Parathyroid adenoma (tissue), 2 donors: ENCODE data around the gene MTMR3.

Experiments used
- H2AFZ ChIP-seq: fragments of 300-600 bp; sonication (generic); one replicate; pipeline ENCODE4 v1.7.0; 2017; ENCODE audit warnings: antibody characterized with exemption, mild to moderate bottlenecking
- H3K27ac ChIP-seq: fragments of 300-600 bp; sonication (generic); one replicate; pipeline ENCODE4 v1.7.0; 2017
- H3K27me3 ChIP-seq: fragments of 300-600 bp; sonication (generic); one replicate; pipeline ENCODE4 v1.7.0; 2017; ENCODE audit warnings: low read length; ENCODE audit not compliant: control insufficient read depth, insufficient read depth
- H3K36me3 ChIP-seq: fragments of 300-600 bp; sonication (generic); one replicate; pipeline ENCODE4 v1.7.0; 2017; ENCODE audit warnings: low read length; ENCODE audit not compliant: control insufficient read depth, insufficient read depth
- H3K4me1 ChIP-seq: fragments of 300-600 bp; sonication (generic); one replicate; pipeline ENCODE4 v1.7.0; 2017; ENCODE audit warnings: control low read depth
- H3K4me2 ChIP-seq: fragments of 300-600 bp; sonication (generic); one replicate; pipeline ENCODE4 v1.7.0; 2017; ENCODE audit warnings: low read length
- H3K4me3 ChIP-seq: fragments of 300-600 bp; sonication (generic); one replicate; pipeline ENCODE4 v1.7.0; 2017; ENCODE audit warnings: low read depth, low read length
- H3K79me2 ChIP-seq: fragments of 300-600 bp; sonication (generic); one replicate; pipeline ENCODE4 v1.7.0; 2017; ENCODE audit warnings: control low read depth
- H3K9ac ChIP-seq: fragments of 300-600 bp; sonication (generic); one replicate; pipeline ENCODE4 v1.7.0; 2017; ENCODE audit warnings: mild to moderate bottlenecking
- H3K9me3 ChIP-seq: fragments of 300-600 bp; sonication (generic); one replicate; pipeline ENCODE4 v1.7.0; 2017; ENCODE audit warnings: low read length; ENCODE audit not compliant: control insufficient read depth
- TF ChIP-seq, protein P1 (sequence below): fragments of 300-600 bp; sonication (generic); IDR thresholded peaks from one replicate; pipeline ENCODE4 v1.7.0; 2017; ENCODE audit warnings: antibody characterized with exemption, mild to moderate bottlenecking
- donor health status: primary hyperparathyroidism.

The MTMR3 gene

DNA sequence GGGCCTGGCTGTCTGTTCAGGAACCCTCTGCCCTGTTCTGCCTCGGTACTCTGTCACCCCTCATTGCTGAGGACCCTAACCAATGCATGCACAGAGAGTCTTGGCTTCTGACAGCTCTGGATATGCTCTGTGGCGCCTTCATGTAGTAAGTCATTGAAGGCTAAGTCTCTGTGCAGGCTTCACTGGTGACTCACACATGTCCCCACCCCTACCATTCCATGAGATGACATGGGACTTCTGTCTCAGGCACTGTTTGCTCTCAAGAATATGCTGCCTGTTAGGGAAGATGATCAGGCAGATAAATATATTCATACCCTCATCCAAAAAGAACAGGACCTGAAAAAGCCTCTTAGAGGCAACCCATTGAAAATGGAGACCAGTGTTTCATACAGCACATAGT lies 153.7 kb downstream of the MTMR3 start:
- H3K27ac ChIP-seq: no peak overlapping the region
- H3K4me1 ChIP-seq: no peaks in the 10 kb centered on the region
- no peak overlapping the region for H3K4me2 ChIP-seq
- TF ChIP-seq, protein P1, sequence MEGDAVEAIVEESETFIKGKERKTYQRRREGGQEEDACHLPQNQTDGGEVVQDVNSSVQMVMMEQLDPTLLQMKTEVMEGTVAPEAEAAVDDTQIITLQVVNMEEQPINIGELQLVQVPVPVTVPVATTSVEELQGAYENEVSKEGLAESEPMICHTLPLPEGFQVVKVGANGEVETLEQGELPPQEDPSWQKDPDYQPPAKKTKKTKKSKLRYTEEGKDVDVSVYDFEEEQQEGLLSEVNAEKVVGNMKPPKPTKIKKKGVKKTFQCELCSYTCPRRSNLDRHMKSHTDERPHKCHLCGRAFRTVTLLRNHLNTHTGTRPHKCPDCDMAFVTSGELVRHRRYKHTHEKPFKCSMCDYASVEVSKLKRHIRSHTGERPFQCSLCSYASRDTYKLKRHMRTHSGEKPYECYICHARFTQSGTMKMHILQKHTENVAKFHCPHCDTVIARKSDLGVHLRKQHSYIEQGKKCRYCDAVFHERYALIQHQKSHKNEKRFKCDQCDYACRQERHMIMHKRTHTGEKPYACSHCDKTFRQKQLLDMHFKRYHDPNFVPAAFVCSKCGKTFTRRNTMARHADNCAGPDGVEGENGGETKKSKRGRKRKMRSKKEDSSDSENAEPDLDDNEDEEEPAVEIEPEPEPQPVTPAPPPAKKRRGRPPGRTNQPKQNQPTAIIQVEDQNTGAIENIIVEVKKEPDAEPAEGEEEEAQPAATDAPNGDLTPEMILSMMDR: no peak
- no peaks in the 10 kb centered on the region for H3K36me3 ChIP-seq
- no peak overlapping the region for H2AFZ ChIP-seq
- no peaks in the 10 kb centered on the region for H3K79me2 ChIP-seq
- no peaks in the 10 kb centered on the region for H3K27me3 ChIP-seq
- no peaks in the 10 kb centered on the region for H3K9me3 ChIP-seq
- H3K9ac ChIP-seq: no peak overlapping the region
- H3K4me3 ChIP-seq: no peak overlapping the region

DNA sequence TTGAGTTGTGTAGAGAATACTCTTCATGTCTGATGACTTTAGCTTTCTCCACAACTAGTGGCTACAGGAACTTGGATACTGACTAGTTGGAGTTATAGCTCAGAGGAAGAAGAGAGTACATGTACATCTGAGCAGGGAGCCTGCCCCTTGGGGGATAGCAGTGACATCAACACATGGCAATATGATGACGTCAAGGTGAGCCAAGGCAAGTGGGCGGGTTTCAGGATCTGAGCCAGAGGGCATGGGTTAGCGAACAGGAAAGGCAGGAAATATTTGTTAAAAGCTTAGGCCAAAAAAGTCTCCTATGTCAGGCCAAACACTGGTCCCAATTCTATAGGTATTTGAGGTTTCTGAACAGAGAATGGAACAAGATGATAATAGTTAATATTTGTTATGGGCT lies 155.2 kb downstream of the MTMR3 start:
- TF ChIP-seq, protein P1: no peak
- H3K27ac ChIP-seq: no peak overlapping the region

DNA sequence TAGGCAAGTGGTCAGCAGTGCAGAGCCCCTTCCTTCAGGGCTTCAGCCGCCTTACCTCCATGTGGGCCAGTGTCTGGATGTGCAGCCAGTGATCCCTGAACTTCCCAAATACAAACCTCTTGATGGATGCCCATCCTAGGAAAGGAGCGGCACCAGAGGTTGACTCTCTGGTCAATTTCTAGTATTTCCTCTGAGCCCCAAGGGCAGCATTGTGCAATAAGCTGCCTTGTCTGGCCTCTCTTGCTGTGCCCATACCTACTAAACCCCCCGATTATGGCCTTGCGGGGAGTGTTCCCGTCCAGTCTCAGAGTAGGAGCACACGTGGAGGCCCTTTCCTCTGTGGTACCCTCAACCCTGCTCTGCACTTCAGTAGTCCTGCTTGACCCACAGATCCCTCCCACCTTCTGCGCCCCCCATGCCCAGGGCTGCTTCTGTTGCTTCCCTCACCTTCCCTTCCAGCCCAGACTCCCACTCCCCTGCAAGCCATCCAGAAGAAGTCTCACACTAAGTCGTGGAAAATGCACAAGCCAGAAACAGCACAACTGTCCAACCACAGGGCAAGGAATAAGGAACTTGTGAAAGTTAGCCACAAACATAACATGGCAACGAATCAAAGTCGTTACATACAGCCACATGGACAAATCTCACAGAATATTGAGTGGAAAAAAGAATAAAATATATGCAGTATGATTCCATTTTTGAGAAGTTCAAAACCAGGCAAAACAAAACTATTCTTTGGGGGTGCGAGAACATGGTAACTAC lies 157.7 kb downstream of the MTMR3 start:
- H3K4me2 ChIP-seq: no peak overlapping the region
- TF ChIP-seq, protein P1: no peak
- H3K4me1 ChIP-seq: no peaks in the 10 kb centered on the region
- H3K9ac ChIP-seq: no peak overlapping the region
- H3K36me3 ChIP-seq: no peaks in the 10 kb centered on the region
- no peak overlapping the region for H3K4me3 ChIP-seq
- no peaks in the 10 kb centered on the region for H3K27me3 ChIP-seq
- H2AFZ ChIP-seq: no peak overlapping the region
- H3K9me3 ChIP-seq: no peaks in the 10 kb centered on the region
- H3K27ac ChIP-seq: no peak overlapping the region
- no peaks in the 10 kb centered on the region for H3K79me2 ChIP-seq

More for the DNA sequence above, 155.2 kb downstream of the MTMR3 start:
- Histone ChIP-seq H3K79me2 (no peaks in the 10 kb centered on the region), H3K9ac (no peak overlapping the region), H3K9me3 (no peaks in the 10 kb centered on the region), H3K4me2 (no peak overlapping the region), H3K27me3 (no peaks in the 10 kb centered on the region), H3K36me3 (no peaks in the 10 kb centered on the region), H3K4me3 (no peak overlapping the region), H2AFZ (no peak overlapping the region), H3K4me1 (no peaks in the 10 kb centered on the region)

DNA sequence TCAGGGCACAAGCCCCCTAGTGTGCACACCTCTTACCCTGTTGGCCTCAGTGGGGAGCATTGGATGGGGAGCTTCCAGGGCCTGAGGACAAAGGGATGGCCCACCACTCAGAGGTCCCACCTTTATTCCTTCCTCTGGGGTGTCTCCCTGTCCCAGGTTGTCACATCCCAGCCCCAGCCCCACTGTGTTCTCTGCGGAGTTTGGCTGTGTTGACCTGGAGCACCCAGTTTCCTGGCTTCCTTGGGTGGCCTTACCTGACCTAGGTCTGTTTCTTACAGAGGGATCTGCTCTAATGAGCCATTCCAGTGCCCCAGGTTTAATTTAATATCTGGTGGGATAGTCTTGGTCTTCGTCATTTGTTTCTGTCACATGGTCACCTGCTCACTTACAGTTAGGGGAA lies 158.5 kb downstream of the MTMR3 start:
- no peaks in the 10 kb centered on the region for H3K4me1 ChIP-seq
- H3K4me3 ChIP-seq: no peak overlapping the region
- TF ChIP-seq, protein P1: no peak
- no peak overlapping the region for H3K4me2 ChIP-seq
- H3K27me3 ChIP-seq: no peaks in the 10 kb centered on the region
- no peaks in the 10 kb centered on the region for H3K9me3 ChIP-seq
- H3K36me3 ChIP-seq: no peaks in the 10 kb centered on the region
- no peak overlapping the region for H3K9ac ChIP-seq
- H2AFZ ChIP-seq: no peak overlapping the region
- H3K79me2 ChIP-seq: no peaks in the 10 kb centered on the region
- H3K27ac ChIP-seq: no peak overlapping the region

DNA sequence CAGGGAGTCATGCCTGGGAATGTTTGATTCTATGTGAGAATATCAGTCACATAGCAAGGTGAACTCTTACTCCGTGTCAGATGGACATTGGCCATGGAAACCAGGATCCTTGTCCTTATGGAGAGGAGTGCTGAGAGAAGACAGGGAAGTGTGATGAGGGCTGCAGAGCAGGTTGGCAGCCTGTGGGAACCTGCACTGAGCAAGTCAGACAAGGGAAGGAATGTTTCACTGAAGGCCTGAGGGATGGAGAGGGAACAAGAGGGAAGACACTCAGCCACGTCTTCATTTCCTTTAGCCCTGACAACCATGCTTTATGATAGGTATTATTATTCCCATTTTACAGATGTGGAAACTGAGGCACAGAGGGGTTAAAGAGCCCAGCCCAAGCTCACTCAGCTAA lies 158.9 kb downstream of the MTMR3 start:
- no peak overlapping the region for H3K4me2 ChIP-seq
- no peak overlapping the region for H3K4me3 ChIP-seq
- H3K9me3 ChIP-seq: no peaks in the 10 kb centered on the region
- H3K9ac ChIP-seq: no peak overlapping the region
- H3K4me1 ChIP-seq: no peaks in the 10 kb centered on the region
- TF ChIP-seq, protein P1: no peak
- H3K27ac ChIP-seq: no peak overlapping the region
- no peaks in the 10 kb centered on the region for H3K27me3 ChIP-seq
- H3K36me3 ChIP-seq: no peaks in the 10 kb centered on the region
- H2AFZ ChIP-seq: no peak overlapping the region
- H3K79me2 ChIP-seq: no peaks in the 10 kb centered on the region
